NCI-H2171 (cell line): ENCODE measurements around the gene ARHGAP32.
"Not testable (repeated sequence)": the region's sequence is repeated elsewhere in the genome, so short reads cannot be mapped to it uniquely, and the experiment has no call there.

Source experiments
- DNase-seq: peaks from one replicate; lab custom pipeline; 2025; lab: John Stamatoyannopoulos, UW

Gene ARHGAP32

GRCh38 chr11:128931668-128932067 lies 260.5 kb downstream of the ARHGAP32 start:
- peak; percentile 39 for DNase-seq

- no peak for DNase-seq
Observed at GRCh38 chr11:128931066-128931465, 261.1 kb downstream of the ARHGAP32 start.

- no peak for DNase-seq
Observed at GRCh38 chr11:128929991-128930390, 262.1 kb downstream of the ARHGAP32 start.

GRCh38 chr11:128929468-128929867 lies 262.7 kb downstream of the ARHGAP32 start:
- DNase-seq: no peak

DNA sequence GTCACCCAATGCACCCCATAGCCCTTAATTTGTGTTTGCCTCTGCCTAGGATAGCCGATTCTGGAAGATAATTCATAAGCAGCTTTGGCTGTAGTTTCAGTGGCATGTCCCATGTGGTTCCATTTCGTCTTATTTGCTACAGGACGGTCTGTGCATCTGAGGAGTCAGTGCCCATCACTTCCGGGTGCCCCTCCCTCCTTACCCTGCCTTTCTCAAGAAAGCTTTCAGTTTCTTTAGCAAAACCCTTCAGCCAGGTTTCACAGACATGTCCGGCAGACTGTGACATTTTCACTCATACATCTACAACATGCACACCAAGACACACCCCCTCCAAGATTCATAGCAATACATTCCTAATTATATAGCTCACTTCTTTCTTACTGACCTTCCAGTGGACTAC lies 263.7 kb downstream of the ARHGAP32 start:
- DNase-seq: no peak

- DNase-seq: no peak
Observed at GRCh38 chr11:128927683-128928336, 264.3 kb downstream of the ARHGAP32 start.

DNA sequence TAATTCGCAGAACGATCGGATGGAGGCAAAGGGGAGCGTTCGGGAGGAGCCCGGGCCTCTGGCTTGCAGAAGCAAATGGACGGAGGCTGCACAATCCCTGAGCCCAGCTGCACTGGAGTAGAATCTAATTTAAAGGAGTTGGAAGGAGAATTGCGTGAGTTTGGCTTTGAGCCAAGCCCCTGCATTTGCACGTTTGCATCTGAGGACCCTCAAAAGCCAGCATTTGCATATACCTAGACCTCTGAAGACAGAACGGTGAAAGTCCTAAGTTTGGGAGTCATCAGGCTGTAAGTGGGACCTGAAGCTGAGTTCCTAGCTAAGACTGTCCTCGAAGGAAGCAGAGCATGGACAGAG lies 265.0 kb downstream of the ARHGAP32 start:
- DNase-seq: no peak

DNA sequence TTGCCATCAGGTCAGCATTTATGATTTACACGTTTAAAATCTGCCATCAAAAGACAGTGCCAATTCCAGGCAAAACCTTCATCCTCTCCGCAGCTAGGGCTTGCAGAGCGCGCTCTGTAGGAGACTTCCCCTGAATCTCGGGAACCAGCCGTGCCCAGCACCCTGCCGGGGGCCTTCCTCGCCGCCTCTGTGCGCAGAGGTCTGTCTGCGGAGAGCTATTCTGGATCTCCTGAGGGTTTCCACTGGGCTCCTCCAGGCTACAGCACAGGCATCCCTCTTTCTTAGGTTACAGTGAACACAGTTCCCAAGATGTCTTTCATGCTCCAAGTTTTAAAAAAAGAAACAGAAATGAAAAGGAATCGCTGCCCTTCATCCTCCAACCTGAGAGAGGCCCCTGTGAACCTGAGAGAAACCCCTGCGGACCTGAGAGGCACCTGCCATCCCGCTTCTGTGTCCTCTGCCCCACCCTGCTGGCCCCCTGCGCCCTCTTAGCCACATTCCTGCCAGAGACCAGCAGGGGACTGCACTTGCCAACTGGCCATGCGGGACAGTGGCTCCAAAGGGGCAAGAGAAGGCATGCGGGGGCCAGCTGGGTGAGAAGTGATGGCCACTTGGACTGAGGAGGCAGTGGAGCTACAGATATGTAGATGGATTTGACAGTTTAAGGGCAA lies 265.6 kb downstream of the ARHGAP32 start:
- no peak for DNase-seq

GRCh38 chr11:128926000-128926399 lies 266.1 kb downstream of the ARHGAP32 start:
- DNase-seq: no peak

DNA sequence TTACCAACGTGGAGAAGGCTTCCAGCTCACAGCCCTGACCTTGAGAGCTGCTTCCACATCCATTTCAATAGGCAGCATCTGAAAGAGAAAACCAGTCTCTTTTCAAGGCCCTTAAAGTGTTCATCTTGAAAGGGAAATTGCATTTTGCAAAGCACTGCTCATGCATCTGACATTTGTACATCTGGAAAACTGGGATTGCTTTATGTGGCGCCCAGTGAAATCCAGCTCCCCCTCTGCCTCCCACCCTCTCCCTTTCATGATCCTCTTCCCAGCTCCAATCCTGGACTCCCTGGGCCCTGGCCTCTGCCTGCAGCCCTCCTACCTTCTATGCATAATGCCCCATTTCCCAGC lies 266.9 kb downstream of the ARHGAP32 start:
- no peak for DNase-seq

DNA sequence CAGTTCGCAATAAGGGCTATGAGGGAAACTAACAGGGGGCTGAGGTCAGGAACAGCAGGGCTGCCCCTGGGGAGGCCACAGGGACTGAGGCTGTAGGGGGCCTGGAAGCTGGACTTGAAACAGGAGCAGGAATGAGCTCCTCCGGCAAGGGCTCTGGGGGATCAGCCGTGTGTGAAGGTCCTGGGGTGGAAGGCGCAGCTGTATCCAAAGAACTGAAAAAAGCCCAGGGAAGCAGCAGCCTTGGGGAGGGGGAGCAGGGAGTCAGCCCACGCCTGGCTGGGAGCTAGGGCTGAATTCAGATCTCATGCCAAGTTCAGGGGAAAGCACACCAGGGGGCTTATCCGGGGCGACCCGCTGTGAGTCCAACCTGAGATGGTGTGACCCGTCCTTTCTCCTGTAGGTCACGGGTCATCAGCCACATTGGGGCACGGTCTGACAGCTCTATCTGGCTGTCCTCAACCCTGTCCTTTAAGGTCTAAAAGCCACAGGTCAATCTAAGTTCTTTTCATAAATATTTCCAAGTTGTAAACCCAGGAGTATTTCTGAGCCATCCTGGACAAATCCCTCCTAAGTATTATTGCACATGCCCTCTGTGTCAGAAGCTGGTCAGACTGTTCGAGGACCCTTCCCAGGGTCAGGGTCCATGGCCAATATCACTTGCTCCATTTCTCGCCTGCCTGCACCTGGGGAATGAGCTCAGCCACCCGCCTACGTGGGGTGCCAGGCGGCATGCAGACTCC lies 267.4 kb downstream of the ARHGAP32 start:
- DNase-seq: no peak

GRCh38 chr11:128924104-128924503 lies 268.0 kb downstream of the ARHGAP32 start:
- no peak for DNase-seq

DNA sequence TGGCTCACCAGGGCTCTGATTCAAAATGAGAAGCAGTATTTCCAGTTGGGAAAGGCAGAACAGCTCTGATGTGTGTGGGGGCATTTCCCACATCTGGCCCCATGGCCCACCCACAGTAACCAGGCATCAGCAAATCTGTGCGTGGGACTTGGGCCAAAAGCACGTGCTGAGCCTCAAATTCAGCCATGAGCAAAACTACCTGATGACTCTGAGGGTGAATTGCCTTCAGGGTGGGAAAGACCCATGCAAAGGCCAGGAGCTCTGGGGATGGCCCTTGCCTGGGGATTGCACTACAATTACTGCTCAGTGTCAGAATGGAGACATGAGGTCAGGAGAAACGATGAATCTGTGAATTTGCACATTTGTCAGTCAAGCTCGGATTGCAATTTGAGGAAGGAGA lies 270.3 kb downstream of the ARHGAP32 start:
- DNase-seq: no peak

DNA sequence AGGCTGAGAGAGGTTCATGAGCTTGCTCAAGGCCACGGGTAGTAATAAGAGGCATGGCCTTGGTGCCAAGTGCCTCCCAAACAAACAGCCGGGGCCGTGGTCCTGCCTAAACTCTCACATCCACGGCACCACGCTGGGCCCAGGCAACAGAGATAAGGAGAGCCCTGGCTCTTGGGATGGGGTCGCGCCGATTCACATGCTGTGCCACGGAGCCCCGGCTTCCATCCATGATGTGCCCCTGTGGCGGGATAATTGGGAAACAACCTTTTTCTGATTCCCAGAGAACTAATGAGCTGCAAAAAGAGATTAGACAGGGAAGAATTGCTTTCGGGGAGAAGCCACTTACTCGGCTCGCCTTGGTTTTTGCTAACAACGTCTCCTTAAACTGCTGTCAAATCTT lies 271.5 kb downstream of the ARHGAP32 start:
- DNase-seq: no peak

- DNase-seq: not testable (repeated sequence)
Observed at GRCh38 chr11:128919635-128920034, 272.5 kb downstream of the ARHGAP32 start.

DNA sequence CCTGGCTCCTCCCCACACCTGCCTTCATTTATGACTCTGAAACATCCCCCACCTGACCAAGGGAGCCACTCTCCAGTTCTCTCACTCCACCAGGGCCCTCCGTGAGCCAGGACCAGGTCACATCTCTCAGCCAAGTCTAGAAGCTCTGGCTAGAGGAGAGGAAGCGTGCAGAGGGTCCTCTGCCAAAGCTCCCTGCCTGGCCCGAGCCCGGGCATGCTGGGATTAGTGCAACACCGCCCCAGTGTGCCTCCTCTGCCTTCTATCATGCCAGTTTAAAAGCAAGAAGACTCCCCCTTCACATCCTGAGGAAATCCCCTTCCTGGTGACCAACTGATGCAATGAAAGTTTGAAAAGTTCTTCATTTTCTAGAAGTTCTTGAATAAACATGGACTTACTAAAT lies 272.9 kb downstream of the ARHGAP32 start:
- no peak for DNase-seq

DNA sequence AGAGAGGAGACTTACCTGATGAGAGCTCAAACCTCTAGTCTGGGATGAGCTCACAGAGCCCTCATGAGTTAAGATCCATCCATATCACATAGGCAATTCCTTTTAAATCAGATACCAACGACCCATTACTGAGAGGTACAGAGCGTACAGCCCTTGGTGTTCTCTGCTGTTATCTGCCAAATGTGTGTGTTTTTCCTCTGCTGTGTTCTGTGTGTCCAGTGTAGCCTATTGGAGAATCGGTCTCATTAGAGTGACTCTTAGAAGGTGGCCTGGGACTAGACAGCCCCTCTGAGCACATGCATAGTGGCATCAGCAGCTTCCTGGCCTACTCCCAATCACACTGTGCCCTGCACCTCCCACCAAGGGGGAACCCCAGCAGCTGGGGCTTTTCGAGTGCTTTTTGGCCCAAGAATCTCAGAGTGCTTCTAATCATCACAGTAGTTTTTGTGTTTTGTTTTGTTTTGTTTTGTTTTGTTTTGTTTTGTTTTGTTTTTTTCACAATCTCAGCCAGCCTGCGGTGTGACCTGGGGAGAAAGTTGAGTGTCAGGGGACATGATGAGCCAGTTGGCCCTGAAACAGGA lies 274.9 kb downstream of the ARHGAP32 start:
- no peak for DNase-seq

DNA sequence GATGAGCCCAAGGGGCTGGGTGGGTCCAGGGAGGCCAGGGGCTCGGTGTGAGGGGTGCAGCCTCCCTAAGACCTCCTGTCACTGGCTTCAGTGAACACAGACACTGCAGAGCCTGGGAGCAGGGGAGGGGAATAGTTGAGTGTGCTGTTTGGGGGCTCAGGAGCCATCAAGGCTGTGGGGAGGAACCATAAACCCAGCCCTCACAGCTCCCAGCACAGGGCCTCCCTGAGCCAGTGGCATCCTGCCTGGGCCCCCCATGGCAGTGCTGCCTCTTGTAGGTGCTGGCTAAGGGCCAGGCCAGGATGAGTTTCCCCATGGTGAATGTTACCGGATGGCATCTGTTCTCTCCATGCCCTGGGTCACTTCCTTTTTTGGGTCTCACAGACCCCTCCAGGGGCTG lies 275.4 kb downstream of the ARHGAP32 start:
- no peak for DNase-seq

GRCh38 chr11:128916037-128916572 lies 276.0 kb downstream of the ARHGAP32 start:
- DNase-seq: no peak

DNA sequence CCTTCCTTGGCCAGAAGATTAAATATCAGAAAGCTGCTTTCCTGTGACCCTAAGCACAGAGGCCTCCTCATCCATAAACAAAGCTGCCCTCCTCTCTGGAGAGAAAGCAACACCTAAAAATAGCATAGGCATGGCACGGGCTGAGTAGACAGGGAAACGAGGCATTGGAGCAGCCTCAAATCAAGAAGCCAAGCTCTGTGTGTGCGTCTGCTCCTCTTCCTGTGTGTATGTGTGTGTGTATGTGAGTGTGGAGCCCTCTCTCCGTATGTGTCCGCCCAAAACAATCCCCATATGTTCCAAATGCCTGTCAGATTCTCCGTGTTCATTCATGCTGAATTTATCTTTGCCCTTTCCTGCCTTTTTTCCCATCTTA lies 277.0 kb downstream of the ARHGAP32 start:
- DNase-seq: no peak
